ENCODE data around the gene KLF15.

GRCh38 chr3:126317029-126317996, 39.9 kb downstream of the KLF15 start:
- TF ChIP-seq CTCF (IDR thresholded peaks at IDR 0.05) (no peak), POLR2A (IDR thresholded peaks at IDR 0.05) (no peak)
